ENCODE data around the gene TRIM24. TPM values are rescaled to one million over a fixed set of nuclear protein-coding genes. Genes with fewer than 3 reads are reported as not detected.

The TRIM24 gene
- total RNA-seq, 1 experiment from 2014 or later: 113 TPM

- no peak for DNase-seq (ENCODE audit: low spot score)
- no peak overlapping the region for H3K27ac Mint-ChIP-seq
- no peaks in the 10 kb centered on the region for H3K9me3 Mint-ChIP-seq
- ChIA-PET POLR2A (no interaction called here), CTCF (no interaction called here)
- no peaks in the 10 kb centered on the region for H3K27me3 Mint-ChIP-seq (ENCODE audit: low read depth)
- H3K36me3 Mint-ChIP-seq: no peaks in the 10 kb centered on the region
- peaks cover 21% of the 10 kb centered on the region for H3K4me1 Mint-ChIP-seq
- TF ChIP-seq IRF2 (CRISPR knock-in tag; IDR thresholded peaks at IDR 0.05; ENCODE audit: borderline replicate concordance, low read depth) (no peak), ELF4 (CRISPR knock-in tag; IDR thresholded peaks at IDR 0.05; ENCODE audit: low read depth) (no peak)
- no peak overlapping the region for H3K4me3 Mint-ChIP-seq
- no peak for ATAC-seq
Observed at GRCh38 chr7:138622841-138623240, 162.8 kb downstream of the TRIM24 start.

GRCh38 chr7:138625084-138625848 is 165.2 kb downstream of the TRIM24 start:
- H3K9me3 Mint-ChIP-seq: no peaks in the 10 kb centered on the region
- no peak for TF ChIP-seq IRF2 (CRISPR knock-in tag; IDR thresholded peaks at IDR 0.05; ENCODE audit: borderline replicate concordance, low read depth)
- no peak for TF ChIP-seq TEAD1 (CRISPR knock-in tag; IDR thresholded peaks at IDR 0.05)
- no peak for TF ChIP-seq KAT7 (CRISPR knock-in tag; IDR thresholded peaks at IDR 0.05; ENCODE audit: borderline replicate concordance)
- TF ChIP-seq ARID4B (CRISPR knock-in tag; IDR thresholded peaks at IDR 0.05; ENCODE audit: borderline replicate concordance): no peak
- TF ChIP-seq ETV6 (CRISPR knock-in tag; IDR thresholded peaks at IDR 0.05): no peak
- no peak for TF ChIP-seq ZBTB21 (CRISPR knock-in tag; IDR thresholded peaks at IDR 0.05; ENCODE audit: borderline replicate concordance)
- TF ChIP-seq HMGA2 (CRISPR knock-in tag; IDR thresholded peaks at IDR 0.05): no peak
- TF ChIP-seq ZNF138 (CRISPR knock-in tag; conservative IDR thresholded peaks at IDR 0.05): no peak
- TF ChIP-seq, protein P1, sequence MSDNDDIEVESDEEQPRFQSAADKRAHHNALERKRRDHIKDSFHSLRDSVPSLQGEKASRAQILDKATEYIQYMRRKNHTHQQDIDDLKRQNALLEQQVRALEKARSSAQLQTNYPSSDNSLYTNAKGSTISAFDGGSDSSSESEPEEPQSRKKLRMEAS (CRISPR knock-in tag; IDR thresholded peaks at IDR 0.05): no peak
- ChIA-PET POLR2A (no interaction called here), CTCF (interaction anchor here (0.6 to 1.5 kb wide), 4 partner anchors 29 to 199 kb away, joined by 3 to 5 read pairs (median 3); partner anchors contain the start of gene ATP6V0A4)
- peak overlapping the region; percentile 83 for H3K27ac Mint-ChIP-seq
- no peaks in the 10 kb centered on the region for H3K27me3 Mint-ChIP-seq (ENCODE audit: low read depth)
- no peak overlapping the region for H3K4me3 Mint-ChIP-seq
- DNase-seq (ENCODE audit: low spot score): no peak
- H3K4me1 Mint-ChIP-seq: peaks cover 21% of the 10 kb centered on the region
- H3K36me3 Mint-ChIP-seq: no peaks in the 10 kb centered on the region
- ATAC-seq: no peak; the same call in 1 of the 2 replicates

- peak overlapping the region; percentile 83 for H3K27ac Mint-ChIP-seq
- no peak for TF ChIP-seq RELA (CRISPR knock-in tag; IDR thresholded peaks at IDR 0.05; ENCODE audit: borderline replicate concordance)
- no peak for TF ChIP-seq NFE2L1 (CRISPR knock-in tag; IDR thresholded peaks at IDR 0.05)
- TF ChIP-seq, protein P2, sequence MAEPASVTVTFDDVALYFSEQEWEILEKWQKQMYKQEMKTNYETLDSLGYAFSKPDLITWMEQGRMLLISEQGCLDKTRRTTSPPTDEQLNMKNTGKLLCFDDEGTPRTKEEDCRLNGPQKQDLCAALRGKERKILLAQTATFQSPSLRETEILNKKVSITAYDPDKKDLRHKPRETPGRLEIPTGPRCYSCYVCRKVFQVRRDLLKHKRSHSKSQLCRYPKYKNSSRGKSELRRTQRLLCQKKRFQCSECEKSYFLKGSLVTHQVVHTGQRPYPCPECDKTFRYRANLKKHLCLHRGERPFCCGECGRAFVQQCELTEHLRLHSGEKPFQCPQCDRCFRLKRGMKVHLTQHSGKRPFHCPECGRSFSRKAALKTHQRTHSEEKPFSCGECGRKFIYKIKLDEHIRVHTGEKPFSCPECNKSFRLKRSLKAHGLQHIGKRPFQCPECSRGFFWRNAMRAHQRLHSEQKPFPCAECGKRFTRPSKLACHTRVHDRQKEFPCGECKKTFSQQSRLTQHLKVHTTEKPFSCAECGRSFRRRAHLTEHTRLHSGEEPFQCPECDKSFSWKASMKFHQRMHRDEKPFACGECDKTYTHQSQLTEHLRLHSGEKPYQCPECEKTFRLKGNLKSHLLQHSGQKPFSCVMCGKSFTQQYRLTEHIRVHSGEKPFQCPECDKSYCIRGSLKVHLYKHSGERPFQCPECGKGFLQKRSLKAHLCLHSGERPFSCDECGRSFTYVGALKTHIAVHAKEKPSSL (CRISPR knock-in tag; conservative IDR thresholded peaks at IDR 0.05): no peak
- no peak for TF ChIP-seq CBFB (CRISPR knock-in tag; IDR thresholded peaks at IDR 0.05; ENCODE audit: low read depth)
- TF ChIP-seq, protein P3, sequence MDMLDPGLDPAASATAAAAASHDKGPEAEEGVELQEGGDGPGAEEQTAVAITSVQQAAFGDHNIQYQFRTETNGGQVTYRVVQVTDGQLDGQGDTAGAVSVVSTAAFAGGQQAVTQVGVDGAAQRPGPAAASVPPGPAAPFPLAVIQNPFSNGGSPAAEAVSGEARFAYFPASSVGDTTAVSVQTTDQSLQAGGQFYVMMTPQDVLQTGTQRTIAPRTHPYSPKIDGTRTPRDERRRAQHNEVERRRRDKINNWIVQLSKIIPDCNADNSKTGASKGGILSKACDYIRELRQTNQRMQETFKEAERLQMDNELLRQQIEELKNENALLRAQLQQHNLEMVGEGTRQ (CRISPR knock-in tag; IDR thresholded peaks at IDR 0.05): no peak
- TF ChIP-seq, protein P4, sequence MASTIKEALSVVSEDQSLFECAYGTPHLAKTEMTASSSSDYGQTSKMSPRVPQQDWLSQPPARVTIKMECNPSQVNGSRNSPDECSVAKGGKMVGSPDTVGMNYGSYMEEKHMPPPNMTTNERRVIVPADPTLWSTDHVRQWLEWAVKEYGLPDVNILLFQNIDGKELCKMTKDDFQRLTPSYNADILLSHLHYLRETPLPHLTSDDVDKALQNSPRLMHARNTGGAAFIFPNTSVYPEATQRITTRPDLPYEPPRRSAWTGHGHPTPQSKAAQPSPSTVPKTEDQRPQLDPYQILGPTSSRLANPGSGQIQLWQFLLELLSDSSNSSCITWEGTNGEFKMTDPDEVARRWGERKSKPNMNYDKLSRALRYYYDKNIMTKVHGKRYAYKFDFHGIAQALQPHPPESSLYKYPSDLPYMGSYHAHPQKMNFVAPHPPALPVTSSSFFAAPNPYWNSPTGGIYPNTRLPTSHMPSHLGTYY (CRISPR knock-in tag; IDR thresholded peaks at IDR 0.05): no peak
- TF ChIP-seq, protein P5, sequence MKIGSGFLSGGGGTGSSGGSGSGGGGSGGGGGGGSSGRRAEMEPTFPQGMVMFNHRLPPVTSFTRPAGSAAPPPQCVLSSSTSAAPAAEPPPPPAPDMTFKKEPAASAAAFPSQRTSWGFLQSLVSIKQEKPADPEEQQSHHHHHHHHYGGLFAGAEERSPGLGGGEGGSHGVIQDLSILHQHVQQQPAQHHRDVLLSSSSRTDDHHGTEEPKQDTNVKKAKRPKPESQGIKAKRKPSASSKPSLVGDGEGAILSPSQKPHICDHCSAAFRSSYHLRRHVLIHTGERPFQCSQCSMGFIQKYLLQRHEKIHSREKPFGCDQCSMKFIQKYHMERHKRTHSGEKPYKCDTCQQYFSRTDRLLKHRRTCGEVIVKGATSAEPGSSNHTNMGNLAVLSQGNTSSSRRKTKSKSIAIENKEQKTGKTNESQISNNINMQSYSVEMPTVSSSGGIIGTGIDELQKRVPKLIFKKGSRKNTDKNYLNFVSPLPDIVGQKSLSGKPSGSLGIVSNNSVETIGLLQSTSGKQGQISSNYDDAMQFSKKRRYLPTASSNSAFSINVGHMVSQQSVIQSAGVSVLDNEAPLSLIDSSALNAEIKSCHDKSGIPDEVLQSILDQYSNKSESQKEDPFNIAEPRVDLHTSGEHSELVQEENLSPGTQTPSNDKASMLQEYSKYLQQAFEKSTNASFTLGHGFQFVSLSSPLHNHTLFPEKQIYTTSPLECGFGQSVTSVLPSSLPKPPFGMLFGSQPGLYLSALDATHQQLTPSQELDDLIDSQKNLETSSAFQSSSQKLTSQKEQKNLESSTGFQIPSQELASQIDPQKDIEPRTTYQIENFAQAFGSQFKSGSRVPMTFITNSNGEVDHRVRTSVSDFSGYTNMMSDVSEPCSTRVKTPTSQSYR (CRISPR knock-in tag; IDR thresholded peaks at IDR 0.05): no peak
- TF ChIP-seq JAZF1 (CRISPR knock-in tag; IDR thresholded peaks at IDR 0.05): no peak
- no peak for TF ChIP-seq ELF4 (CRISPR knock-in tag; IDR thresholded peaks at IDR 0.05; ENCODE audit: low read depth)
- TF ChIP-seq ZNF671 (CRISPR knock-in tag; IDR thresholded peaks at IDR 0.05): no peak
Observed at GRCh38 chr7:138625849-138626230, 165.8 kb downstream of the TRIM24 start.

More at GRCh38 chr7:138625849-138626230, 165.8 kb downstream of the TRIM24 start:
- Mint-ChIP-seq H3K9me3 (no peaks in the 10 kb centered on the region), H3K4me1 (peaks cover 21% of the 10 kb centered on the region), H3K4me3 (no peak overlapping the region), H3K27me3 (ENCODE audit: low read depth) (no peaks in the 10 kb centered on the region), H3K36me3 (no peaks in the 10 kb centered on the region)
- CTCF ChIA-PET: interaction anchor here (0.6 to 1.5 kb wide), 2 partner anchors 113 to 198 kb away, joined by 3 to 5 read pairs; no protein-coding TSS in a partner anchor
- DNase-seq (ENCODE audit: low spot score) (no peak), ATAC-seq (peak; percentile 56)
- POLR2A ChIA-PET: no interaction called here

Data from WTC11 (cell line).